ENCODE results near the gene GIN1. TPM values are rescaled to one million over a fixed set of nuclear protein-coding genes. Genes with fewer than 3 reads are reported as not detected.

GIN1 gene, protein sequence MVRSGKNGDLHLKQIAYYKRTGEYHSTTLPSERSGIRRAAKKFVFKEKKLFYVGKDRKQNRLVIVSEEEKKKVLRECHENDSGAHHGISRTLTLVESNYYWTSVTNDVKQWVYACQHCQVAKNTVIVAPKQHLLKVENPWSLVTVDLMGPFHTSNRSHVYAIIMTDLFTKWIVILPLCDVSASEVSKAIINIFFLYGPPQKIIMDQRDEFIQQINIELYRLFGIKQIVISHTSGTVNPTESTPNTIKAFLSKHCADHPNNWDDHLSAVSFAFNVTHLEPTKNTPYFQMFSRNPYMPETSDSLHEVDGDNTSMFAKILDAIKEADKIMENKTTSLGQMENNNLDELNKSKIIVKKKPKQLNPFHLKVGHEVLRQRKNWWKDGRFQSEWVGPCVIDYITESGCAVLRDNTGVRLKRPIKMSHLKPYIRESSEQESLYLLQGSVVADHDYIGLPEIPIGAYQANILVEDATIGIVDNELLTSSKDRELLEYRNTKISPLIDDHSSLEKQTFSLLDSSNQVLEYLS
- 3.3 and 3.8 TPM in 2 replicates for total RNA-seq

DNA sequence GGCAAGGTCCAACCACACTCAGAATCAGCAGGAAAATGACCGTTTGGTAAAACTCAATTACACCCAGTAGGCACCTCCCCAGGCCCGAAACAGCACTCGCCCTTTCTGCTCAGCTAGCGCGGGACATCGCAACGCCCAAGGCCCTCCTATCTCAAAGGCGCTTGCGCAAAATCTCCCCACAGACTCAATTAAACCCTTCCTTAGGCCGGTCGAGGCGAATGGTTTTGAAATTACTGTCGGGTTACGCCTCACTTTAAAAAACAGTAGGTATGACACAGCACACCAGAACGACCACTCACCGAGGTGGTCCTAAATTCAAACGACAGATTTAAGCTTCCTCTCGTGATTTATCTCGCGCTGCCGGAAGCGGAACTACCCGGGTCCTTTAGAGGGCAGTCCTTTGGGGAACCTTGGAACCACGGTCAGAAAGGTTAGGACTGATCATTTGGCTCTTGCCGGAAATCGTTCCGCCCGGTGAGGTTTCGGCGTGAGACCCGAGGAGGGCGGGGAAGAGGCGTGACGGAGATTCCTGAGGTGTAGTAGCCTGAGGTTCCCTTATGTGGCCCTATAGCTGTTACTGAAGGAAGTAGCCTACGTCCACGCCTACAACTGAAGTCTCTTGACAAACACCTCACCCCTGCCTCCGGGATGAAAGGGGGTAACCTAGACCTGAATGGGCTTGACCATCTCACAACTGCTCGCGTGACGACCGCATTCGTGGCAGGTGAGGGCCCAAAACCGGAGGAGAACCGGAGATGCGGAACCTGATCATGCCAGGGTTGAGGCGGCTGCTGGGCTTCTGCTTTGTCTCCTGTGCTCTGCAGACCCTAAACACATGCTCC is at the start of gene GIN1, which contains the start of gene PPIP5K2:
Gene GIN1, minus strand, starts transcription at position 374 of the 842 bp plus-strand sequence. CDS start 11,431 bp downstream, outside the sequence.
Gene PPIP5K2, plus strand, starts transcription at position 537 of the 842 bp plus-strand sequence. CDS start 9,289 bp downstream, outside the sequence.

Other genes with a start within 250 kb of the GIN1 start
- 35.9 and 52.2 TPM in 2 replicates for gene PPIP5K2, start 163 bp upstream of the GIN1 start, total RNA-seq
- 4.8 and 5.9 TPM in 2 replicates for gene MACIR, start 138.6 kb upstream of the GIN1 start, total RNA-seq